ENCODE measurements around the gene NCOR2. TPM values are rescaled to one million over a fixed set of nuclear protein-coding genes. Genes with fewer than 3 reads are reported as not detected.

NCOR2 gene
- total RNA-seq (2021) = 283 to 326 TPM (median 304 TPM) in 3 replicates
- percentile 62 among the genes with signal in this experiment for Bru-seq, nascent RNA
- long read RNA-seq, experiment 1, partial matches to known transcripts = 118 of 169 reads
- long read RNA-seq, experiment 1, other reads (novel, unspliced or antisense) = 51 of 169 reads
- long read RNA-seq, experiment 2, partial matches to known transcripts = 69 of 150 reads
- long read RNA-seq, experiment 2, other reads (novel, unspliced or antisense) = 81 of 150 reads
- long read RNA-seq, experiment 3, partial matches to known transcripts = 0 of 4 reads
- long read RNA-seq, experiment 3, other reads (novel, unspliced or antisense) = 4 of 4 reads

- H3K9me3 Mint-ChIP-seq = no peaks in the 10 kb centered on the region
- peak within 1 kb of the TSS; percentile 74; the same call in 1 of the 2 replicates for H3K27ac Mint-ChIP-seq
- ChIA-PET CTCF (interaction anchor here (0.6 to 1.6 kb wide), 8 partner anchors 16 to 184 kb away, joined by 3 to 6 read pairs (median 4); no protein-coding TSS in a partner anchor), POLR2A (interaction anchor here (0.8 kb wide), 1 partner anchor 123 kb away, joined by 3 read pairs; no protein-coding TSS in a partner anchor)
- ATAC-seq (no peak), DNase-seq (ENCODE audit: low spot score) (no peak)
- H3K36me3 Mint-ChIP-seq = no peaks in the 10 kb centered on the region
- H3K4me1 Mint-ChIP-seq = peaks cover 60% of the 10 kb centered on the region
- no peaks in the 10 kb centered on the region for H3K27me3 Mint-ChIP-seq (ENCODE audit: low read depth)
- TF ChIP-seq ELF4 (CRISPR knock-in tag; IDR thresholded peaks at IDR 0.05; ENCODE audit: low read depth) = peak; percentile 68; the same call in 1 of the 2 replicates
- 0 out of 2 replicates have a peak, but pooled peaks have one; percentile 33 for TF ChIP-seq JUN (CRISPR knock-in tag; IDR thresholded peaks at IDR 0.05)
- TF ChIP-seq KAT7 (CRISPR knock-in tag; IDR thresholded peaks at IDR 0.05; ENCODE audit: borderline replicate concordance) = peak; percentile 13; the same call in 1 of the 2 replicates
- 0 out of 2 replicates have a peak, but pooled peaks have one; percentile 8 for TF ChIP-seq USF2 (CRISPR knock-in tag; IDR thresholded peaks at IDR 0.05)
- TF ChIP-seq ZMAT4 (CRISPR knock-in tag; IDR thresholded peaks at IDR 0.05) = no peak
- no peak for TF ChIP-seq TEAD1 (CRISPR knock-in tag; IDR thresholded peaks at IDR 0.05)
- H3K4me3 Mint-ChIP-seq = peak within 1 kb of the TSS; percentile 84
Measured at GRCh38 chr12:124566997-124567672, at the start of gene NCOR2. TSS of gene NCOR2 (minus strand) at chr12:124567612. CDS start at chr12:124495251, 72,361 bp downstream.

GRCh38 chr12:124616394-124617221, 49.2 kb upstream of the NCOR2 start:
- H3K27me3 Mint-ChIP-seq (ENCODE audit: low read depth) = no peaks in the 10 kb centered on the region; the same call in 1 of the 2 replicates
- H3K9me3 Mint-ChIP-seq = peaks cover 20% of the 10 kb centered on the region
- H3K4me1 Mint-ChIP-seq = peaks cover 7% of the 10 kb centered on the region; the same call in 1 of the 2 replicates
- POLR2A ChIA-PET = no interaction called here
- DNase-seq (ENCODE audit: low spot score) (no peak), ATAC-seq (no peak)
- CTCF ChIA-PET = no interaction called here
- no peak overlapping the region for H3K4me3 Mint-ChIP-seq
- H3K27ac Mint-ChIP-seq = no peak overlapping the region
- TF ChIP-seq ZNF138 (CRISPR knock-in tag; conservative IDR thresholded peaks at IDR 0.05) (no peak), ESRRA (CRISPR knock-in tag; IDR thresholded peaks at IDR 0.05; ENCODE audit: borderline replicate concordance) (no peak), FOXJ3 (CRISPR knock-in tag; IDR thresholded peaks at IDR 0.05; ENCODE audit: borderline replicate concordance) (no peak), ZNF317 (CRISPR knock-in tag; IDR thresholded peaks at IDR 0.05; ENCODE audit: borderline replicate concordance, low read depth) (no peak), NFYB (CRISPR knock-in tag; conservative IDR thresholded peaks at IDR 0.05; ENCODE audit: low read depth) (no peak), IRF1 (CRISPR knock-in tag; IDR thresholded peaks at IDR 0.05) (no peak), IRF2 (CRISPR knock-in tag; IDR thresholded peaks at IDR 0.05; ENCODE audit: borderline replicate concordance, low read depth) (no peak), ZBTB43 (CRISPR knock-in tag; IDR thresholded peaks at IDR 0.05) (no peak), NR3C1 (CRISPR knock-in tag; conservative IDR thresholded peaks at IDR 0.05; ENCODE audit: low read depth) (no peak), ZNF219 (CRISPR knock-in tag; IDR thresholded peaks at IDR 0.05; ENCODE audit: borderline replicate concordance) (no peak), ATF2 (CRISPR knock-in tag; IDR thresholded peaks at IDR 0.05; ENCODE audit: borderline replicate concordance, low read depth) (no peak), MAX (CRISPR knock-in tag; IDR thresholded peaks at IDR 0.05) (no peak)
- H3K36me3 Mint-ChIP-seq = peaks cover 5% of the 10 kb centered on the region; the same call in 1 of the 2 replicates

Data from WTC11 (cell line).